ENCODE data around the gene KCNQ1.

KCNQ1 gene

DNA sequence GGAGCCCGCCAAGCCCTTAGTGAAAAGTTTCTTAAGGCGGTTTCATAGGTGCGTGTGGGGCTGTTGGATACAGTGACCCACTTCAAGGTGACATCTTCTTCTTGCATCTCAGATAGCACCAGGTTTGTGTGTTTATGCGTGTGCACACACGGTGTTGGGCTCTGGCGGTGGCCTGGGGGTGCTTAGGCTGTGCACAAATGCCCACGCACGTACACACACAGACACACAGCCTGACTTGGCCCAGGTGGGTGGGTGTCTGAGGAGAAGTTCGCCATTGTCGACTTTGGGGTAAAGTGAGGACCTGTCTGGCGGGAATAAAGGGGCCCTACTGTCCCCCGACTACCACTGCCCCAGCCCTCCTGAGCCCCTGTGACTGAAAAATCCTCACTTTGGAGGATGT lies 103.8 kb downstream of the KCNQ1 start:
- Histone ChIP-seq H3K27me3 (ENCODE audit: insufficient read depth, low read length) (peaks cover 38% of the 10 kb centered on the region), H3K27ac (ENCODE audit: low read depth, low read length) (no peak overlapping the region), H3K36me3 (ENCODE audit: insufficient read depth, low read length) (no peaks in the 10 kb centered on the region), H2AFZ (ENCODE audit: low read length, unreplicated experiment) (no peak overlapping the region), H3K4me3 (ENCODE audit: low read depth, low read length) (no peak overlapping the region), H3K79me2 (ENCODE audit: control insufficient read depth, insufficient read depth, low read length, unreplicated experiment) (no peaks in the 10 kb centered on the region), H3K4me1 (ENCODE audit: control insufficient read depth, insufficient read depth, low read length, unreplicated experiment) (no peaks in the 10 kb centered on the region)

DNA sequence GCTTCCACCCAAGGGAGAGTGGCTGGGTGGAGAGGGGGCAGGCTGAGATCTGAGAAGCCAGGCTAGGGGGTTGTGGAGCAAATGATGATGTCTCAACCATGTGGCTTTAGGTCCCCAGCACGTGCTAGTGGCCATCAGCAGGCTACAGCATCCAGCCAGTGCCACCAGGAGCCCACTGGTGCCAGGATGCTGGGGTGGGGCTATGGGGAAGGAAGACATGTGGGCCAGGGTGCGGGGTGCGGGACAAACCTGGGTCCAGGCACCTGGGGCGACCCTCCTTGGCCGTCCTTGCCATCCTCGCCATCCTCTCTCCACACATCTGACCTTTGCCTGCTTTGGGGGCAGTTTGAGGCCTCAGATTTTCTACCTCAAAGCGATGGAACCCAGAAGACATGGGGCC lies 104.3 kb downstream of the KCNQ1 start:
- Histone ChIP-seq H3K27ac (ENCODE audit: low read depth, low read length) (no peak overlapping the region), H3K4me3 (ENCODE audit: low read depth, low read length) (no peak overlapping the region), H3K79me2 (ENCODE audit: control insufficient read depth, insufficient read depth, low read length, unreplicated experiment) (no peaks in the 10 kb centered on the region), H2AFZ (ENCODE audit: low read length, unreplicated experiment) (no peak overlapping the region), H3K36me3 (ENCODE audit: insufficient read depth, low read length) (no peaks in the 10 kb centered on the region), H3K4me1 (ENCODE audit: control insufficient read depth, insufficient read depth, low read length, unreplicated experiment) (no peaks in the 10 kb centered on the region), H3K27me3 (ENCODE audit: insufficient read depth, low read length) (peaks cover 39% of the 10 kb centered on the region)

DNA sequence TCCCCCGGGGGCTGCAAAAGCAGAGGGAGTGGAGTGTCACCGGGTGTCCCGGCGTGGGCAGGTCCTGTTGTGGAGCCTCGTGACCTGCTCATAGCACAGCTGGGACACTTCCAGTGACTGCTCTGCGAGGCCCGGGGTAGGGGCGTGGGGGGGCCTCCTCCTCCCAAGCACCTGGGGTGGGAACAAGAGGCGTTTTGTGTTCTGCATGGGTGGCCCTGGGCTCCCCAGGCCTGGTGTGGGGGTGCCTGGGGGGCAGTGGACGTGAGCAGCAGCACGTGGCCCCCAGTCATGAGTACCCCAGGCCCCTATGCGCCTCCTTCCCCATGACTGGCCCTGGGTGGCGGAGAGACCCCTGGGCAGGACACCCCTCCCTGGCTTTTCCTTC lies 104.7 kb downstream of the KCNQ1 start:
- Histone ChIP-seq H3K79me2 (ENCODE audit: control insufficient read depth, insufficient read depth, low read length, unreplicated experiment) (no peaks in the 10 kb centered on the region), H2AFZ (ENCODE audit: low read length, unreplicated experiment) (no peak overlapping the region), H3K36me3 (ENCODE audit: insufficient read depth, low read length) (no peaks in the 10 kb centered on the region), H3K27me3 (ENCODE audit: insufficient read depth, low read length) (peaks cover 43% of the 10 kb centered on the region), H3K4me1 (ENCODE audit: control insufficient read depth, insufficient read depth, low read length, unreplicated experiment) (no peaks in the 10 kb centered on the region), H3K4me3 (ENCODE audit: low read depth, low read length) (no peak overlapping the region), H3K27ac (ENCODE audit: low read depth, low read length) (no peak overlapping the region)

DNA sequence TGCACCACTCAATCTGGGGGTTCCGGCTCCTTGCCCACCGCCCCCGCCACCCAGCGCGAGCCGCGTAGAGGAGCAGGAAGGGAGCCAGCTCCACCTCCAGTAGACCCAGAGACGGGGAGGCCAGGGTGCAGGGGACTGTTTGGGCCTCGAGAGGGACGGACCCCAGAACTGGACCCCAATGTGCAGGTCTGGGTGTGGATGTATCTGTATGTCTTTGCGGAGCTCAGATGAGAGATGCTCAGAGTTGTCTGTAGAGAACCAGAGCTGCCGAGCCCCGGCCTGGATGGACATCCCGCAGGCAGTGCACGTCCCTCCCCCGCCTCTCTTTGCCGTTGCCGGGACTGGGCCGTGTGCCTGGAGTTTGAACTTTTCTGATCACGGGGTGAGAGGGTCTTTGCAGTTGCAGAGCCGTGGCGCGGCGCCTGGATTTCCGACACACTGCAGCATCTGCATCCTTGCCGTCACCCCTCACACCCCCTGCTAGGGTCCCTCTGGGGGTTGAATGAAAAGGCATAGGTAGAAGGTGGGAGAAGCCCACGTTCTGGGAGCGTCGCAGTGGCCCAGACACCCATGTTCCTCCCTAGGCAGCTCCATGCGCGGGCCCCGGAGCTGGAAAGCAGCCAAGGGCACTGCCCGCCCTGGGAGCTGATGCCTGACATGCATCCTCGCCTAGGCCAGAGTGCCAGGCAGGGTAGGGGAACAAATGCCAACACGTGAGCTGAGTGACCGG lies 105.2 kb downstream of the KCNQ1 start:
- Histone ChIP-seq H3K4me3 (ENCODE audit: low read depth, low read length) (no peak overlapping the region), H3K79me2 (ENCODE audit: control insufficient read depth, insufficient read depth, low read length, unreplicated experiment) (no peaks in the 10 kb centered on the region), H2AFZ (ENCODE audit: low read length, unreplicated experiment) (no peak overlapping the region), H3K27ac (ENCODE audit: low read depth, low read length) (no peak overlapping the region), H3K36me3 (ENCODE audit: insufficient read depth, low read length) (no peaks in the 10 kb centered on the region), H3K4me1 (ENCODE audit: control insufficient read depth, insufficient read depth, low read length, unreplicated experiment) (no peaks in the 10 kb centered on the region), H3K27me3 (ENCODE audit: insufficient read depth, low read length) (peaks cover 46% of the 10 kb centered on the region)

DNA sequence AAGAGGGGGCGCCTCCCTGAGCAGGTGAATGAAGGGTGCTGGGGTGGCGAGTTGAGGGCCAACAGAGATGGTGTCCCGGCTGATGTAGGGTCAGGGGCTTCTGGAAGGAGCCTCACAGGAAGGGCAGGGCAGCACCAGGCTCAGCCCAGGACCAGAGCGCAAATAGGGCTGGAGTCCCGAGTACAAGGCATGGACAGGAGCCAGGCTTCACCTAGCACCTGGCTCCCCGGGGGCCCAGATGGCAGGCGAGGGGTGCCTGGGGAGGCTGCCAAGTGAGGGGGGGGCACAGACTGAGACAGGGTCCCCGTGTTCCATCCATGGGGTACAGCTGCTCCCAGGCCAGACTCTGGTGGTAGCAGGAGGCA lies 105.8 kb downstream of the KCNQ1 start:
- Histone ChIP-seq H3K79me2 (ENCODE audit: control insufficient read depth, insufficient read depth, low read length, unreplicated experiment) (no peaks in the 10 kb centered on the region), H3K27me3 (ENCODE audit: insufficient read depth, low read length) (peaks cover 46% of the 10 kb centered on the region), H2AFZ (ENCODE audit: low read length, unreplicated experiment) (no peak overlapping the region), H3K36me3 (ENCODE audit: insufficient read depth, low read length) (no peaks in the 10 kb centered on the region), H3K27ac (ENCODE audit: low read depth, low read length) (no peak overlapping the region), H3K4me1 (ENCODE audit: control insufficient read depth, insufficient read depth, low read length, unreplicated experiment) (no peaks in the 10 kb centered on the region), H3K4me3 (ENCODE audit: low read depth, low read length) (no peak overlapping the region)

DNA sequence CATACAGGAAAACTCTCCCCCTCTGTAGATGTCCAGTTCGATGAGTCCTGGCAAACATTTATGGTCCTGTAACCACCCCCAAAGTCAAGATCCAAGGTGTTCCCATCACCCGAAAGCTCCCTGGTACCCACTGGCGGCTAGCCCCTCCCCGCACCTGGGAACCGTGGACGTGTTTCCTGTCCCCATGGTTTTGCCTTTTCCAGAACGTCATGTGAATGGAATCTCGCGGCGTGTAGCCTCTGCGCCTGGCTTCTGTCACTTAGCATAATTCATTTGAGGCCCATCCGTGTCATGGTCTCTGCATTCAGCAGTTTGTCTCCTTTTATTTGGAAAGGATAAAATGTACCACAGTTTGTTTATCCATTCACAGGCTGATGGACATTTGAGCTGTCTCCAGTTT lies 106.3 kb downstream of the KCNQ1 start:
- H3K4me1 ChIP-seq (ENCODE audit: control insufficient read depth, insufficient read depth, low read length, unreplicated experiment), result no peaks in the 10 kb centered on the region
- H3K36me3 ChIP-seq (ENCODE audit: insufficient read depth, low read length), result no peaks in the 10 kb centered on the region
- H3K4me3 ChIP-seq (ENCODE audit: low read depth, low read length), result no peak overlapping the region
- H2AFZ ChIP-seq (ENCODE audit: low read length, unreplicated experiment), result no peak overlapping the region
- no peak overlapping the region for H3K27ac ChIP-seq (ENCODE audit: low read depth, low read length)
- H3K27me3 ChIP-seq (ENCODE audit: insufficient read depth, low read length), result peaks cover 46% of the 10 kb centered on the region
- H3K79me2 ChIP-seq (ENCODE audit: control insufficient read depth, insufficient read depth, low read length, unreplicated experiment), result no peaks in the 10 kb centered on the region

DNA sequence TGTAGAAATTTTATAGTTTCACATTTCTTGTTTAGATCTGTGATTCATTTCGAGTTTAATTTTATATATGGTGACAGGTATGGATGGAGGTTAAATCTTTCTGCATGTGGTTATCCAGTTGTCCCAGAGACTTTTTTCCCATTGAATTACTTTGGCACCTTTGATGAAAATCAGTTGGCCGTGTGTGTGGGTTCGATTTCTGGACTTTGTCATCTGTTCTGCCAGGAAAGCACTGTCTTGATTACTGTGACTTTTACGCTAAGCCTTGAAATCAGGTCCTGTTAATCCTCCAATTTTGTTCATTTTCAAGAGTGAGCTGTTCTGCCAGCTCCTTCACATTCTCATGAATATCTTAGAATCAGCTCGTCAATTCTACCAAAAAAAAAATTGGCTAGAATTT lies 107.4 kb downstream of the KCNQ1 start:
- Histone ChIP-seq H3K36me3 (ENCODE audit: insufficient read depth, low read length) (no peaks in the 10 kb centered on the region), H3K27me3 (ENCODE audit: insufficient read depth, low read length) (peaks cover 47% of the 10 kb centered on the region), H3K4me3 (ENCODE audit: low read depth, low read length) (0 out of 2 replicates have a peak overlapping the region, but pooled peaks have one; percentile 14), H3K4me1 (ENCODE audit: control insufficient read depth, insufficient read depth, low read length, unreplicated experiment) (no peaks in the 10 kb centered on the region), H3K27ac (ENCODE audit: low read depth, low read length) (no peak overlapping the region), H2AFZ (ENCODE audit: low read length, unreplicated experiment) (no peak overlapping the region), H3K79me2 (ENCODE audit: control insufficient read depth, insufficient read depth, low read length, unreplicated experiment) (no peaks in the 10 kb centered on the region)

DNA sequence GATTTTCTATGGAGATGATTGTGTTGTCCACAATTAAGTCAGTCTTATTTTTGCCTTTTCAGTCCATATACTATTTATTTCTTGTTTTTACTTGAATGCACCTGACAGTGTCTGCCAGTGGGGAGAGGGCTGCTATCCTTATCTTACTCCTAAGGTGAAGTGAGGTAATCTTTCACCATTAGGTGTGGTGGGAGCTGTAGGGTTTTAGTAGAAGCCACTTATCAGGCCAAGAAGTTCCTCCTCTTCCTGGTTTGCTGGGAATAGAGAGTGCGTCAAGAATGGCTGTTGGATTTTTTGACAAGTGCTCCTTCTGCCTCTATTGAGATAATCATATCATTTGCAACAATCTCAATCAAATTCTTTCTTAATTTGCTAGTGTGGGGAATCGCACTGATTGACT lies 108.4 kb downstream of the KCNQ1 start:
- no peaks in the 10 kb centered on the region for H3K79me2 ChIP-seq (ENCODE audit: control insufficient read depth, insufficient read depth, low read length, unreplicated experiment)
- H3K4me3 ChIP-seq (ENCODE audit: low read depth, low read length), result no peak overlapping the region
- H2AFZ ChIP-seq (ENCODE audit: low read length, unreplicated experiment), result no peak overlapping the region
- H3K36me3 ChIP-seq (ENCODE audit: insufficient read depth, low read length), result no peaks in the 10 kb centered on the region
- peaks cover 48% of the 10 kb centered on the region for H3K27me3 ChIP-seq (ENCODE audit: insufficient read depth, low read length)
- no peaks in the 10 kb centered on the region for H3K4me1 ChIP-seq (ENCODE audit: control insufficient read depth, insufficient read depth, low read length, unreplicated experiment)
- H3K27ac ChIP-seq (ENCODE audit: low read depth, low read length), result no peak overlapping the region

DNA sequence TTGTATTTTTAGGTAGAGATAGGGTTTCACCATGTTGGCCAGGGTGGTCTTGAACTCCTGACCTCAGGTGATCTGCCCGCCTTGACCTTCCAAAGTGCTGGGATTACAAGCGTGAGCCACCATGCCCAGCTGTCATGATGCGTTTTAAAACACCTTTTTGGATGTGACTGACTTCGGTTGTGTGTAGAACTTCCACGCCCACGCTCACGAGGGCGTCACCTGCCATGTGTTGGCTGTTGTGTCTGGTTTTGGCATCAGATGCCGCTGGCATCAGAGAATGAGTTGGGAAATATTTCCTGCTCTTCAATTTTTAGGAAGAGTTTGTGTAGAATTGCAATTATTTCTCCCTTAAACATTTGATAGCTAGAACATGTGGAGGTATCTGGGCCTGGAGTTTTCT lies 109.1 kb downstream of the KCNQ1 start:
- H2AFZ ChIP-seq (ENCODE audit: low read length, unreplicated experiment), result no peak overlapping the region
- H3K4me1 ChIP-seq (ENCODE audit: control insufficient read depth, insufficient read depth, low read length, unreplicated experiment), result no peaks in the 10 kb centered on the region
- H3K79me2 ChIP-seq (ENCODE audit: control insufficient read depth, insufficient read depth, low read length, unreplicated experiment), result no peaks in the 10 kb centered on the region
- H3K27me3 ChIP-seq (ENCODE audit: insufficient read depth, low read length), result peaks cover 48% of the 10 kb centered on the region
- H3K4me3 ChIP-seq (ENCODE audit: low read depth, low read length), result no peak overlapping the region
- no peaks in the 10 kb centered on the region for H3K36me3 ChIP-seq (ENCODE audit: insufficient read depth, low read length)
- no peak overlapping the region for H3K27ac ChIP-seq (ENCODE audit: low read depth, low read length)

DNA sequence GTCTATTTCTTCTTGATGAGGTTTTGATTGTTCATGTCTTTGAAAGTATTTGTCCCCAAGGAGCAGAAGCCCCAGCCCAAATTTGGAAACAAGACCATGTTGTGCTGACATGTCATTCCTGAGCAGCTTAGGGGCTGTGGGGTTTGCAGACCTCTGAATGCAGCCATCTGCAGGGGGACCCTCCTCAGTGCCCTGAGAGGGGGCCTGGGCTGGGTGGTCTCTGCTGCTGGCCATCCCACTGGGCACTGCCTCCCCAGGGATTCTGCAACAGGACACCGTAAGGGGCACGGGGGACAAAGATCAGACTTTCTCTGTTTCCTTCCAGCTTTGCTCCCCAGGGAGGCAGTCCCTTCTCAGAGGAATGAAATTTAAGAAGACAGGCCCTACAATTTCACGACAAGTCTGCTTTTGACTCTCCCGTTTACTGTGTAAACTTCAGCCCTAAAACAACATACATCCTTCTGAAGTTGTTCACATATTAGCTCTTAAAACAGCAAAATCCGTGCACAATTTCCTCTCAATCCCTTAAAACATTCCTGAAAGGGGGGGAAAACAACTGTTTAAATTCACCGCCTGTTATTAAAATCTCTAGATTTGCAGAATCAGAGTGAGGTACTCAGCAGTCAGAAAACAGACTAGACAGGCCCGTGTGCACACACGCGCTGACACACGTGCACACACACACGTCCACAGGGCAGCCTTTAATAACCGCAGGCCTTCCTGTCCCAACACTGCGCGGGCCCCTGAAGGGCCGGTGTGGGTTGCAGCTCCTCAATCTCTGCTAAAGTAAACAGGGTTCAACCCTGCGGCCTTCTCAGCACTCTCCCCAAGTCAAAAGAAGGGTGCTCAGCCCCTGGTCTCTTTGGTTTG lies 109.8 kb downstream of the KCNQ1 start:
- H3K4me3 ChIP-seq (ENCODE audit: low read depth, low read length), result no peak overlapping the region
- no peak overlapping the region for H2AFZ ChIP-seq (ENCODE audit: low read length, unreplicated experiment)
- H3K36me3 ChIP-seq (ENCODE audit: insufficient read depth, low read length), result no peaks in the 10 kb centered on the region
- no peaks in the 10 kb centered on the region for H3K79me2 ChIP-seq (ENCODE audit: control insufficient read depth, insufficient read depth, low read length, unreplicated experiment)
- no peak overlapping the region for H3K27ac ChIP-seq (ENCODE audit: low read depth, low read length)
- peaks cover 43% of the 10 kb centered on the region for H3K27me3 ChIP-seq (ENCODE audit: insufficient read depth, low read length)
- H3K4me1 ChIP-seq (ENCODE audit: control insufficient read depth, insufficient read depth, low read length, unreplicated experiment), result no peaks in the 10 kb centered on the region

DNA sequence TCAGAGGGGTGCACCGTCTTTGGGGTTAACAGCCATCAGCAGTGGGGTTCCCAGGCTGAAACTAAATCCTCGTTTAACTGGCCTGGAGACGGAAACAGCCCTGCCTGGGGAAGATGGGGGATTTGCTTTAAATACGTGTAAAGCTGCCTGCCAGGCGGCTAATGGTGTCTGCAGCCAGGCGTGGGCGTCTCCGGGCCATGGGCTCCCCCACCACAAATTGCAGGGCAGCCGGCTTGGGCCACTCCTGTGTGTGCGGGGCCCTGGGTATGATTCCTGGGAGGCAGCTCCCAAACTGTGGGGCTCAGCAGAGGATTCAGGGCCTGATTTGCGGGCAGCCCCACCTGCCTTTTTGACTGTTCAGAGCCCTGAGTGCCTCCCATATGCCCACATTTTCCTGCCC lies 110.5 kb downstream of the KCNQ1 start:
- no peaks in the 10 kb centered on the region for H3K4me1 ChIP-seq (ENCODE audit: control insufficient read depth, insufficient read depth, low read length, unreplicated experiment)
- no peaks in the 10 kb centered on the region for H3K36me3 ChIP-seq (ENCODE audit: insufficient read depth, low read length)
- no peak overlapping the region for H3K27ac ChIP-seq (ENCODE audit: low read depth, low read length)
- no peak overlapping the region for H3K4me3 ChIP-seq (ENCODE audit: low read depth, low read length)
- no peak overlapping the region for H2AFZ ChIP-seq (ENCODE audit: low read length, unreplicated experiment)
- no peaks in the 10 kb centered on the region for H3K79me2 ChIP-seq (ENCODE audit: control insufficient read depth, insufficient read depth, low read length, unreplicated experiment)
- H3K27me3 ChIP-seq (ENCODE audit: insufficient read depth, low read length), result peaks cover 37% of the 10 kb centered on the region

All from ACC112 (cell line).